GM12878 (cell line): ENCODE data around the gene NSFL1C. TPM values are rescaled to one million over a fixed set of nuclear protein-coding genes. Genes with fewer than 3 reads are reported as not detected.

ENCODE experiments used
- ASH2L ChIP-seq: fragments of 300-600, 200-600 bp; sonication (generic); IDR thresholded peaks from 2 replicates; pipeline ENCODE4 v1.6.1; 2017; ENCODE audit warnings: low read depth, mild to moderate bottlenecking, borderline replicate concordance
- BCLAF1 ChIP-seq: fragments of 450-650 bp; IDR thresholded peaks from 2 replicates; pipeline ENCODE4 v1.6.1; 2017; ENCODE audit warnings: antibody characterized with exemption, mild to moderate bottlenecking, moderate library complexity
- CHD4 ChIP-seq: fragments of 200-600 bp; sonication (generic); IDR thresholded peaks from 2 replicates; pipeline ENCODE4 v1.6.1; 2016; ENCODE audit warnings: mild to moderate bottlenecking
- CREM ChIP-seq: IDR thresholded peaks from 2 replicates; pipeline ENCODE4 v1.6.1; 2014; ENCODE audit warnings: antibody characterized with exemption, low read depth
- E2F8 ChIP-seq: fragments of 450-650 bp; IDR thresholded peaks from 2 replicates; pipeline ENCODE4 v1.6.1; 2018; ENCODE audit warnings: mild to moderate bottlenecking, low read depth, moderate library complexity; ENCODE audit not compliant: partially characterized antibody
- EGR1 ChIP-seq, 2 experiments: IDR thresholded peaks; 1 replicate in 1 of 2; 2 replicates in 1 of 2; pipeline ENCODE4 v1.6.1; 2011 to 2012; ENCODE audit warnings: low read depth in 2 of 2, low read length in 2 of 2, borderline replicate concordance in 1 of 2, mild to moderate bottlenecking in 1 of 2, moderate library complexity in 1 of 2
- MEF2B ChIP-seq: fragments of 450-650 bp; IDR thresholded peaks from 2 replicates; pipeline ENCODE4 v1.6.1; 2018; ENCODE audit warnings: mild to moderate bottlenecking, moderate library complexity; ENCODE audit not compliant: partially characterized antibody, poor library complexity, severe bottlenecking
- polyA plus RNA-seq, 11 experiments: library from polyadenylated mRNA; depleted of rRNA in 4 of 11; unstranded in 6 of 11; stranded (reverse) in 5 of 11; fragments of >200 nt; fragmentation: Nextera tagmentation in 4 of 11; fragmentation: Illumina TruSeq in 1 of 11; extraction: Ambion mirVana in 4 of 11; extraction: Trizol in 1 of 11; gene quantifications; 1 replicate in 1 of 11; 2 replicates in 10 of 11; pipeline versions ENCODE4 v1.2.1 to v1.2.3, GENCODE V29; 2011 to 2016; ENCODE audit warnings: inconsistent platforms in 2 of 11, missing spikeins in 2 of 11, low read depth in 1 of 11
- total RNA-seq, 4 experiments: library from RNA; depleted of rRNA in 3 of 4; stranded (reverse); fragments of >200 nt in 3 of 4; fragmentation: Illumina TruSeq in 1 of 4; extraction: Trizol in 1 of 4; gene quantifications; 2 replicates each; pipeline versions ENCODE4 v1.2.1 to v1.2.3, GENCODE V29; 2013 to 2021

The NSFL1C gene
- total and polyA plus RNA-seq, 10 of the 15 experiments (the other 5 are each of a cell fraction or from before 2014, with no cell fraction given): 21.5 to 100 (median 38.1) TPM

- TF ChIP-seq BCLAF1: no peak
- TF ChIP-seq MEF2B: no peak
- no peak for TF ChIP-seq CHD4
- TF ChIP-seq ASH2L: no peak
- TF ChIP-seq CREM: no peak
- no peak for TF ChIP-seq E2F8
- TF ChIP-seq EGR1 (IDR thresholded peaks at IDR 0.05; ENCODE audit: borderline replicate concordance in 1 of 2, low read depth in 2 of 2, low read length in 2 of 2): no peak
Observed at GRCh38 chr20:1468117-1468624, 1.5 kb upstream of the NSFL1C start (continued).
